ENCODE data around the gene MATN3.

MATN3 gene

GRCh38 chr2:19990416-19990728 is 22.1 kb downstream of the MATN3 start:
- H3K27ac ChIP-seq, result peak overlapping the region; percentile 76
- no peak for TF ChIP-seq ZFX (IDR thresholded peaks at IDR 0.05)
- TF ChIP-seq, protein P1, sequence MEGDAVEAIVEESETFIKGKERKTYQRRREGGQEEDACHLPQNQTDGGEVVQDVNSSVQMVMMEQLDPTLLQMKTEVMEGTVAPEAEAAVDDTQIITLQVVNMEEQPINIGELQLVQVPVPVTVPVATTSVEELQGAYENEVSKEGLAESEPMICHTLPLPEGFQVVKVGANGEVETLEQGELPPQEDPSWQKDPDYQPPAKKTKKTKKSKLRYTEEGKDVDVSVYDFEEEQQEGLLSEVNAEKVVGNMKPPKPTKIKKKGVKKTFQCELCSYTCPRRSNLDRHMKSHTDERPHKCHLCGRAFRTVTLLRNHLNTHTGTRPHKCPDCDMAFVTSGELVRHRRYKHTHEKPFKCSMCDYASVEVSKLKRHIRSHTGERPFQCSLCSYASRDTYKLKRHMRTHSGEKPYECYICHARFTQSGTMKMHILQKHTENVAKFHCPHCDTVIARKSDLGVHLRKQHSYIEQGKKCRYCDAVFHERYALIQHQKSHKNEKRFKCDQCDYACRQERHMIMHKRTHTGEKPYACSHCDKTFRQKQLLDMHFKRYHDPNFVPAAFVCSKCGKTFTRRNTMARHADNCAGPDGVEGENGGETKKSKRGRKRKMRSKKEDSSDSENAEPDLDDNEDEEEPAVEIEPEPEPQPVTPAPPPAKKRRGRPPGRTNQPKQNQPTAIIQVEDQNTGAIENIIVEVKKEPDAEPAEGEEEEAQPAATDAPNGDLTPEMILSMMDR (conservative IDR thresholded peaks at IDR 0.05), result no peak; the same call in 1 of the 2 replicates

DNA sequence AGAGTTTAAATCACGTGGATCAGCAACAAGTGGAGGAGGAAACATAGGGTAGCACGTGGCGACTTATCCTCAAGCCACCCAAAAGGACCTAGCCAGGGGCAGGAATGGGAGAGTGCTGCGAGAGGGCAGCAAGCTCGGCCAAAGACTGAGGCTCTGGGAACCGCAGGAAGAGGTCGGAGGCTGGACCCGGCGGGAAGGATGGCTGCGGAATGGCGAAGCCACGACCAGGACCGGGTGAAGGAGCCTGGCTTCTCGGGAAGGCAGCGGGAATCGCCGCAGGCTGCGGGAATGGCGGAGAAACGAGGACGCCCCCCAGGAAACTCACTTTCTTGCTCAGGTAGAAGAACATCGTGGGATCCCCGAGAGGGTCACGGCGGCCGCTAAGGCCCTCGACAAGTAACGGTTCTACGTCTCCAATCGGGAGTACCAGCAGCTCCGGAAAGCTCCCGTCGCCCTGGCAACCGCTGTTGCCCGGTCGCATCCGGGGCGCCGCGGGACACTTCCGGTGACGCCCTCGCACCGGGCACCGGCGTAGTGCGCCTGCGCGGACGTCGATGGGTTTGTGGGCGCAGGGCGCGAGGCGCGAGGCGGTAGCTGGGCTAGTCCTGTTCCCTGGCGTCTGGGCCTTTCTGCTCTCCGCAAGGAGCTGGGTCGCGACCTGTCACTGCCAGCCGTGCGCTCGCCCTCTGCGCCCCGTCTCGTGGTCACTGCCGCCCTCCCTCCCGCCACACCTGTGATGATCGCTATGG is 22.6 kb downstream of the MATN3 start, which contains the start of gene WDR35:
Gene WDR35 (minus strand): TSS at position 439 of the 749 bp plus-strand sequence. CDS start 90 bp downstream, at position 349.
- H3K27ac ChIP-seq, result peak within 1 kb of the TSS; percentile 76
- TF ChIP-seq ZFX (IDR thresholded peaks at IDR 0.05), result no peak
- TF ChIP-seq, protein P1 (conservative IDR thresholded peaks at IDR 0.05), result no peak

DNA sequence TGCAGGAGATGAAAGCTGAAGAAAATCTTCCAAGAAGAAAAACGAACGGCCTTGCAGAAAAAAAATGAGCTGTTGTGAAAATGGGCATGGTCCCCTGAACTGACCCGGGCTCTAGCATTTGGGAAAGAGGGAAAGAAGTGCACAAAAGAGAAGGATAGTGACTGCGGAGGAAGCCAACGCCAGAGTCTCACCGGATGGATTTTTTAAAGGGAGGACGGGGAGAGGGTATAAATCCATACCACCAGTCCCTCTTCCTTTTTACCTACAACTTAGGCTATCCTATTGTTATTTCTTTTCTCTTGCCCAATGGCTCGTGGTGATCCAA is 23.2 kb downstream of the MATN3 start:
- H3K27ac ChIP-seq, result peak overlapping the region; percentile 76
- no peak for TF ChIP-seq ZFX (IDR thresholded peaks at IDR 0.05)
- TF ChIP-seq, protein P1 (conservative IDR thresholded peaks at IDR 0.05), result no peak

GRCh38 chr2:19988600-19988999 is 23.9 kb downstream of the MATN3 start:
- no peak overlapping the region for H3K27ac ChIP-seq
- no peak for TF ChIP-seq ZFX (IDR thresholded peaks at IDR 0.05)
- TF ChIP-seq, protein P1 (conservative IDR thresholded peaks at IDR 0.05), result no peak

DNA sequence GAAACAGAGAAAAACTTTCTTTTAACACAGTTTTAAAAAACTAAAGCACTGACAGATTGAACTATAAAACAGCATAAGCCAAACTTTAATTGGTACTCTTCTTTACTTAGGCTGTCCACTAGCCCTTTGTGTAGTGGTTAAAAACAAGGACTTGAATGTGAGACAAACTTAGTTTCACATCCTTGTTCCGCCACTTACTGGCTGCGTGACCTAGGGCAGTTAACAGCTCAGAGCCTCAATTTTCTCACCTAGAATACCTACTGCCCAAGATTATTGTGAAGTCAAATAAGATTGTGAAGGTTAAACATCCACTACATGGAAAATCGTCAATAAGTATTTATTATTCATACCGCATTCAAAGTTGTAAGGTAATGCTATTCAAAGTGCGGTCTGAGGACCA is 24.5 kb downstream of the MATN3 start:
- TF ChIP-seq, protein P1 (conservative IDR thresholded peaks at IDR 0.05), result no peak
- TF ChIP-seq ZFX (IDR thresholded peaks at IDR 0.05), result no peak
- no peak overlapping the region for H3K27ac ChIP-seq

- no peak for TF ChIP-seq ZFX (IDR thresholded peaks at IDR 0.05)
- TF ChIP-seq, protein P1 (conservative IDR thresholded peaks at IDR 0.05), result no peak
- H3K27ac ChIP-seq, result no peak overlapping the region
These were observed 30.2 kb downstream of the MATN3 start for GRCh38 chr2:19982268-19982667.

DNA sequence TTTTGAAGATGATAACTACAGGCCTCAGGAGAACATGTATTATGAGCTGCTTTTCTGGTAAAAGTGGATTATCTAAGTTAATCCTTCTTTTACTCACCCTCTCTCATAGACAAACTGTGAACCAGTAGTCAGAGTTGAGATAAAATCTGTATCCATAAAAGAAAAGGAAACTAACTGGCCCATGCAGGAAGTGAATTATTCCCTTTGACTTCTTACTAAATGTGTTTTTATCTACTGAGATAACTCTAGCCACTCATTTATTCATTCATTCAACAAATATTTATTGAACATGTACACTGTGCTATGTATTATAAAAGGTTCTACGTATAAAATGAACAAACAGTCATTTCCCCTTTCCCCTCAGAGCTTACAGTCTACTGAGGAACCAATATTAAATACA is 32.5 kb downstream of the MATN3 start:
- no peak for TF ChIP-seq ZFX (IDR thresholded peaks at IDR 0.05)
- TF ChIP-seq, protein P1 (conservative IDR thresholded peaks at IDR 0.05), result no peak
- no peak overlapping the region for H3K27ac ChIP-seq
